Measurements from ENCODE around the gene BCO1. TPM values are rescaled to one million over a fixed set of nuclear protein-coding genes. Genes with fewer than 3 reads are reported as not detected.

The BCO1 gene
- total RNA-seq, 1 donor from 2014 or later = not detected

- Histone ChIP-seq H3K4me3 (no peak overlapping the region), H3K27me3 (no peaks in the 10 kb centered on the region), H3K27ac (no peak overlapping the region), H3K9me3 (no peaks in the 10 kb centered on the region), H3K36me3 (no peaks in the 10 kb centered on the region), H3K4me1 (no peaks in the 10 kb centered on the region)
- DNase-seq (ENCODE audit: low spot score in 2 of 2) = no peak
- intact Hi-C loops (cut with DNase I) = loop anchor here (10.0 kb wide), 1 partner anchor 534 kb away; no protein-coding TSS in a partner anchor
- TF ChIP-seq CTCF (IDR thresholded peaks at IDR 0.05) = no peak
Measured at GRCh38 chr16:81201267-81201666, 37.2 kb upstream of the BCO1 start.

- intact Hi-C loops (cut with DNase I) = loop anchor here (10.0 kb wide), 1 partner anchor 530 kb away; no protein-coding TSS in a partner anchor
- DNase-seq (ENCODE audit: low spot score in 2 of 2) = no peak
- Histone ChIP-seq H3K9me3 (no peaks in the 10 kb centered on the region), H3K27me3 (no peaks in the 10 kb centered on the region), H3K36me3 (no peaks in the 10 kb centered on the region), H3K27ac (no peak overlapping the region), H3K4me1 (no peaks in the 10 kb centered on the region), H3K4me3 (no peak overlapping the region)
- peak; percentile 4 to 62 (median 58) for TF ChIP-seq CTCF (IDR thresholded peaks at IDR 0.05)
Measured at GRCh38 chr16:81204798-81205680, 33.5 kb upstream of the BCO1 start.

GRCh38 chr16:81207076-81207475 lies 31.4 kb upstream of the BCO1 start:
- no peaks in the 10 kb centered on the region for H3K9me3 ChIP-seq
- no peak overlapping the region for H3K4me3 ChIP-seq
- intact Hi-C loops (cut with DNase I) = loop anchor here (10.0 kb wide), 1 partner anchor 528 kb away; no protein-coding TSS in a partner anchor
- H3K36me3 ChIP-seq = no peaks in the 10 kb centered on the region
- no peak for DNase-seq (ENCODE audit: low spot score in 2 of 2)
- no peak overlapping the region for H3K27ac ChIP-seq
- TF ChIP-seq CTCF (IDR thresholded peaks at IDR 0.05) = no peak
- no peaks in the 10 kb centered on the region for H3K4me1 ChIP-seq
- no peaks in the 10 kb centered on the region for H3K27me3 ChIP-seq

GRCh38 chr16:81210807-81211206 lies 27.7 kb upstream of the BCO1 start:
- Histone ChIP-seq H3K27me3 (no peaks in the 10 kb centered on the region), H3K9me3 (no peaks in the 10 kb centered on the region), H3K4me3 (no peak overlapping the region), H3K36me3 (no peaks in the 10 kb centered on the region), H3K4me1 (no peaks in the 10 kb centered on the region), H3K27ac (no peak overlapping the region)
- intact Hi-C loops (cut with DNase I) = no loop called here
- no peak for TF ChIP-seq CTCF (IDR thresholded peaks at IDR 0.05)
- no peak for DNase-seq (ENCODE audit: low spot score in 2 of 2)

- no peaks in the 10 kb centered on the region for H3K36me3 ChIP-seq
- no peaks in the 10 kb centered on the region for H3K27me3 ChIP-seq
- no peaks in the 10 kb centered on the region for H3K4me1 ChIP-seq
- TF ChIP-seq CTCF (IDR thresholded peaks at IDR 0.05) = no peak
- no peak overlapping the region for H3K27ac ChIP-seq
- intact Hi-C loops (cut with DNase I) = no loop called here
- no peak for DNase-seq (ENCODE audit: low spot score in 2 of 2)
- H3K4me3 ChIP-seq = no peak overlapping the region
- no peaks in the 10 kb centered on the region for H3K9me3 ChIP-seq
Measured at GRCh38 chr16:81212830-81213465, 25.5 kb upstream of the BCO1 start.
